A549 (cell line): ENCODE results near the gene PRG3.

ENCODE experiments used
- EP300 ChIP-seq, 2 experiments: fragments of >200 bp; sonication (Bioruptor Twin); formaldehyde crosslinking; IDR thresholded peaks; 2 replicates in 1 of 2; 3 replicates in 1 of 2; pipeline ENCODE4 v1.6.1; 2016 to 2017
- JUN ChIP-seq, 2 experiments: fragments of >200 bp; sonication (Bioruptor Twin); formaldehyde crosslinking; IDR thresholded peaks; 2 replicates in 1 of 2; 3 replicates in 1 of 2; pipeline ENCODE4 v1.6.1; 2016 to 2017
- MYC ChIP-seq: IDR thresholded peaks from 2 replicates; pipeline ENCODE4 v1.6.1; 2012; ENCODE audit warnings: mild to moderate bottlenecking, inconsistent platforms, low read length, improper control_type of control experiment, borderline replicate concordance
- POLR2A ChIP-seq: IDR thresholded peaks from 2 replicates; pipeline ENCODE4 v1.6.1; 2012; ENCODE audit warnings: mild to moderate bottlenecking, low read length
- RAD21 ChIP-seq, 2 experiments: fragments of >200 bp in 1 of 2; sonication (Bioruptor Twin) in 1 of 2; formaldehyde crosslinking in 1 of 2; IDR thresholded peaks in 1 of 2; conservative IDR thresholded peaks in 1 of 2; 2 replicates in 1 of 2; 3 replicates in 1 of 2; pipeline ENCODE4 v1.6.1; 2012 to 2018; ENCODE audit warnings: inconsistent platforms in 1 of 2
- RNF2 ChIP-seq: fragments of 200-600 bp; sonication (generic); IDR thresholded peaks from 2 replicates; pipeline ENCODE4 v1.6.1; 2016; ENCODE audit warnings: low read depth, mild to moderate bottlenecking, antibody characterized with exemption, moderate library complexity, borderline replicate concordance
- TF ChIP-seq, protein P1 (sequence below): fragments of >200 bp; sonication (Bioruptor Twin); formaldehyde crosslinking; IDR thresholded peaks from 3 replicates; pipeline ENCODE4 v1.5.1; 2016
- TF ChIP-seq, protein P2 (sequence below): IDR thresholded peaks from 2 replicates; pipeline ENCODE4 v1.6.1; 2012
- TF ChIP-seq, protein P3 (sequence below): fragments of 200-600 bp; sonication (generic); IDR thresholded peaks from 2 replicates; pipeline ENCODE4 v1.6.1; 2016; ENCODE audit warnings: antibody characterized with exemption, mild to moderate bottlenecking, moderate library complexity

DNA sequence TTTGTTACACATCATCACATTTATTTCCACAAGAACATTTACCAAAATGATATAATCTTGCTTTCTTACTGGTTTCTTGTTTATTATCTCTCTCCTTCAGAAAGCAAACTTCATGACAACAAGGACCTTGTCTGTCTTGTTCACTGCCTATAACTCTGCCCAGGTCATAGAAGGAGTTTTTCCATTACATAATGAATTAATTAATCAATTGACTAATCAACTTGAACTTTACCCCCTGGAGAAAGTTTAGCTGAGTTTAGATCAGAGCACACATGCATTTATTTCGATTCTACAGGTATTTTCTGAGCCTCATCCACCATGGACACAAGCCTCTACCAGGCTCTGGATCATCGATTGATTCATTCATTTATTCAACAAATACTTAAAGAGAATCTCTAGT is 15.8 kb upstream of the PRG3 start:
- TF ChIP-seq POLR2A (no peak), RAD21 (conservative IDR thresholded peaks at IDR 0.05 in 1 of 2, IDR thresholded peaks at IDR 0.05 in 1 of 2) (no peak), MYC (no peak), RNF2 (no peak), JUN (IDR thresholded peaks at IDR 0.05) (no peak), EP300 (IDR thresholded peaks at IDR 0.05) (no peak)
- TF ChIP-seq, protein P1, sequence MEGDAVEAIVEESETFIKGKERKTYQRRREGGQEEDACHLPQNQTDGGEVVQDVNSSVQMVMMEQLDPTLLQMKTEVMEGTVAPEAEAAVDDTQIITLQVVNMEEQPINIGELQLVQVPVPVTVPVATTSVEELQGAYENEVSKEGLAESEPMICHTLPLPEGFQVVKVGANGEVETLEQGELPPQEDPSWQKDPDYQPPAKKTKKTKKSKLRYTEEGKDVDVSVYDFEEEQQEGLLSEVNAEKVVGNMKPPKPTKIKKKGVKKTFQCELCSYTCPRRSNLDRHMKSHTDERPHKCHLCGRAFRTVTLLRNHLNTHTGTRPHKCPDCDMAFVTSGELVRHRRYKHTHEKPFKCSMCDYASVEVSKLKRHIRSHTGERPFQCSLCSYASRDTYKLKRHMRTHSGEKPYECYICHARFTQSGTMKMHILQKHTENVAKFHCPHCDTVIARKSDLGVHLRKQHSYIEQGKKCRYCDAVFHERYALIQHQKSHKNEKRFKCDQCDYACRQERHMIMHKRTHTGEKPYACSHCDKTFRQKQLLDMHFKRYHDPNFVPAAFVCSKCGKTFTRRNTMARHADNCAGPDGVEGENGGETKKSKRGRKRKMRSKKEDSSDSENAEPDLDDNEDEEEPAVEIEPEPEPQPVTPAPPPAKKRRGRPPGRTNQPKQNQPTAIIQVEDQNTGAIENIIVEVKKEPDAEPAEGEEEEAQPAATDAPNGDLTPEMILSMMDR, result no peak
- TF ChIP-seq, protein P2, sequence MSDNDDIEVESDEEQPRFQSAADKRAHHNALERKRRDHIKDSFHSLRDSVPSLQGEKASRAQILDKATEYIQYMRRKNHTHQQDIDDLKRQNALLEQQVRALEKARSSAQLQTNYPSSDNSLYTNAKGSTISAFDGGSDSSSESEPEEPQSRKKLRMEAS, result no peak
- TF ChIP-seq, protein P3, sequence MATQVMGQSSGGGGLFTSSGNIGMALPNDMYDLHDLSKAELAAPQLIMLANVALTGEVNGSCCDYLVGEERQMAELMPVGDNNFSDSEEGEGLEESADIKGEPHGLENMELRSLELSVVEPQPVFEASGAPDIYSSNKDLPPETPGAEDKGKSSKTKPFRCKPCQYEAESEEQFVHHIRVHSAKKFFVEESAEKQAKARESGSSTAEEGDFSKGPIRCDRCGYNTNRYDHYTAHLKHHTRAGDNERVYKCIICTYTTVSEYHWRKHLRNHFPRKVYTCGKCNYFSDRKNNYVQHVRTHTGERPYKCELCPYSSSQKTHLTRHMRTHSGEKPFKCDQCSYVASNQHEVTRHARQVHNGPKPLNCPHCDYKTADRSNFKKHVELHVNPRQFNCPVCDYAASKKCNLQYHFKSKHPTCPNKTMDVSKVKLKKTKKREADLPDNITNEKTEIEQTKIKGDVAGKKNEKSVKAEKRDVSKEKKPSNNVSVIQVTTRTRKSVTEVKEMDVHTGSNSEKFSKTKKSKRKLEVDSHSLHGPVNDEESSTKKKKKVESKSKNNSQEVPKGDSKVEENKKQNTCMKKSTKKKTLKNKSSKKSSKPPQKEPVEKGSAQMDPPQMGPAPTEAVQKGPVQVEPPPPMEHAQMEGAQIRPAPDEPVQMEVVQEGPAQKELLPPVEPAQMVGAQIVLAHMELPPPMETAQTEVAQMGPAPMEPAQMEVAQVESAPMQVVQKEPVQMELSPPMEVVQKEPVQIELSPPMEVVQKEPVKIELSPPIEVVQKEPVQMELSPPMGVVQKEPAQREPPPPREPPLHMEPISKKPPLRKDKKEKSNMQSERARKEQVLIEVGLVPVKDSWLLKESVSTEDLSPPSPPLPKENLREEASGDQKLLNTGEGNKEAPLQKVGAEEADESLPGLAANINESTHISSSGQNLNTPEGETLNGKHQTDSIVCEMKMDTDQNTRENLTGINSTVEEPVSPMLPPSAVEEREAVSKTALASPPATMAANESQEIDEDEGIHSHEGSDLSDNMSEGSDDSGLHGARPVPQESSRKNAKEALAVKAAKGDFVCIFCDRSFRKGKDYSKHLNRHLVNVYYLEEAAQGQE, result no peak
